H1 (cell line): Measurements from ENCODE around the gene MOB3B.

Source experiments
- CHD2 ChIP-seq: IDR thresholded peaks from 2 replicates; pipeline ENCODE4 v1.6.1; 2012; ENCODE audit warnings: low read length, improper control_type of control experiment
- CTBP2 ChIP-seq: IDR thresholded peaks from 2 replicates; pipeline ENCODE4 v1.7.0; 2011; ENCODE audit warnings: borderline replicate concordance, mild to moderate bottlenecking, moderate library complexity, mixed read lengths, low read length; ENCODE audit not compliant: insufficient read depth, insufficient read length
- EGR1 ChIP-seq: IDR thresholded peaks from 2 replicates; pipeline ENCODE4 v1.6.1; 2011; ENCODE audit warnings: low read depth, low read length, borderline replicate concordance
- HDAC2 ChIP-seq, 2 experiments: fragments of 300-600 bp in 1 of 2; sonication (generic) in 1 of 2; IDR thresholded peaks; 2 replicates each; pipeline ENCODE4 v1.6.1; 2011 to 2012; ENCODE audit warnings: low read depth in 2 of 2, low read length in 2 of 2, mild to moderate bottlenecking in 2 of 2, moderate library complexity in 2 of 2, borderline replicate concordance in 1 of 2, inconsistent platforms in 1 of 2
- POLR2A ChIP-seq, 2 experiments: IDR thresholded peaks; 1 replicate in 1 of 2; 2 replicates in 1 of 2; pipeline ENCODE4 v1.6.1; 2011; ENCODE audit warnings: low read depth in 2 of 2, low read length in 2 of 2, mild to moderate bottlenecking in 2 of 2; ENCODE audit errors: control extremely low read depth in 1 of 2
- POLR2AphosphoS5 ChIP-seq: IDR thresholded peaks from 2 replicates; pipeline ENCODE4 v1.6.1; 2011; ENCODE audit warnings: low read depth, low read length
- RAD21 ChIP-seq, 2 experiments: IDR thresholded peaks in 1 of 2; conservative IDR thresholded peaks in 1 of 2; 2 replicates each; pipeline ENCODE4 v1.6.1; 2011; ENCODE audit warnings: low read depth in 2 of 2, low read length in 2 of 2, improper control_type of control experiment in 1 of 2, inconsistent platforms in 1 of 2, mild to moderate bottlenecking in 1 of 2, moderate library complexity in 1 of 2
- SP1 ChIP-seq: IDR thresholded peaks from 2 replicates; pipeline ENCODE4 v1.6.1; 2011; ENCODE audit warnings: low read depth, low read length
- SP4 ChIP-seq: IDR thresholded peaks from 2 replicates; pipeline ENCODE4 v1.6.1; 2012; ENCODE audit warnings: low read length, inconsistent platforms
- SUZ12 ChIP-seq: fragments of 200-600 bp; sonication (generic); IDR thresholded peaks from 2 replicates; pipeline ENCODE4 v1.6.1; 2012; ENCODE audit warnings: mild to moderate bottlenecking, inconsistent platforms, low read length, moderate library complexity, mixed read lengths
- ZNF274 ChIP-seq: IDR thresholded peaks from 2 replicates; pipeline ENCODE4 v1.7.0; 2012; ENCODE audit warnings: low read length, borderline replicate concordance; ENCODE audit errors: extremely low read depth
- TF ChIP-seq, protein P1 (sequence below), 3 experiments: IDR thresholded peaks; 1 replicate in 2 of 3; 2 replicates in 1 of 3; pipeline versions ENCODE4 v1.5.1 to v1.6.1; 2011; ENCODE audit warnings: low read length in 3 of 3, mild to moderate bottlenecking in 3 of 3, inconsistent platforms in 2 of 3, low read depth in 1 of 3, moderate library complexity in 1 of 3; ENCODE audit not compliant: insufficient read depth in 1 of 3; ENCODE audit errors: control extremely low read depth in 1 of 3

DNA sequence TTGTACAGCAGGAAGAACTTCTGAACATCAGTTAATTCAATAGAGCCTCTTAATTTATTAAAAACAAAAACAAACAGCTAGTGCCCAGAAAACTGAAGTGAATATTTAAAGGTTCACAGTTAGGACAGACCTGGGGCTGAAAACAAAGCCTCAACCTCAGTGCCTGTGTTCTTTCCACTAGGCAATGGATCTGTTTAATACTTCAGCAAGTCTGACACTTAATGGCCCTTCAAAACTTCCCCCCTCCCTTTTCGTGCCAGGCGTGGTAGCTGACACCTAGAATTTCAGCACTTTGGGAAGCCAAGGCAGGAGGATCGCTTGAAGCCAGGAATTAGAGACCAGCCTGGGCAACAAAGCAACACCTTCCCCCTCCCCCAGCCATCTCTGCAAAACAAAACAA is 60.1 kb downstream of the MOB3B start:
- TF ChIP-seq POLR2AphosphoS5 = no peak
- TF ChIP-seq, protein P1, sequence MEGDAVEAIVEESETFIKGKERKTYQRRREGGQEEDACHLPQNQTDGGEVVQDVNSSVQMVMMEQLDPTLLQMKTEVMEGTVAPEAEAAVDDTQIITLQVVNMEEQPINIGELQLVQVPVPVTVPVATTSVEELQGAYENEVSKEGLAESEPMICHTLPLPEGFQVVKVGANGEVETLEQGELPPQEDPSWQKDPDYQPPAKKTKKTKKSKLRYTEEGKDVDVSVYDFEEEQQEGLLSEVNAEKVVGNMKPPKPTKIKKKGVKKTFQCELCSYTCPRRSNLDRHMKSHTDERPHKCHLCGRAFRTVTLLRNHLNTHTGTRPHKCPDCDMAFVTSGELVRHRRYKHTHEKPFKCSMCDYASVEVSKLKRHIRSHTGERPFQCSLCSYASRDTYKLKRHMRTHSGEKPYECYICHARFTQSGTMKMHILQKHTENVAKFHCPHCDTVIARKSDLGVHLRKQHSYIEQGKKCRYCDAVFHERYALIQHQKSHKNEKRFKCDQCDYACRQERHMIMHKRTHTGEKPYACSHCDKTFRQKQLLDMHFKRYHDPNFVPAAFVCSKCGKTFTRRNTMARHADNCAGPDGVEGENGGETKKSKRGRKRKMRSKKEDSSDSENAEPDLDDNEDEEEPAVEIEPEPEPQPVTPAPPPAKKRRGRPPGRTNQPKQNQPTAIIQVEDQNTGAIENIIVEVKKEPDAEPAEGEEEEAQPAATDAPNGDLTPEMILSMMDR (IDR thresholded peaks at IDR 0.05; ENCODE audit: control extremely low read depth in 1 of 3, insufficient read depth in 1 of 3, low read depth in 1 of 3, low read length in 3 of 3) = no peak
- no peak for TF ChIP-seq SP4
- TF ChIP-seq RAD21 (IDR thresholded peaks at IDR 0.05 in 1 of 2, conservative IDR thresholded peaks at IDR 0.05 in 1 of 2; ENCODE audit: low read depth in 2 of 2, low read length in 2 of 2) = no peak
- TF ChIP-seq SUZ12 = no peak
- no peak for TF ChIP-seq SP1
- TF ChIP-seq CTBP2 = no peak
- TF ChIP-seq EGR1 = no peak
- TF ChIP-seq POLR2A (IDR thresholded peaks at IDR 0.05; ENCODE audit: control extremely low read depth in 1 of 2, low read depth in 2 of 2, low read length in 2 of 2) = no peak
- TF ChIP-seq CHD2 = no peak
- no peak for TF ChIP-seq HDAC2 (IDR thresholded peaks at IDR 0.05; ENCODE audit: borderline replicate concordance in 1 of 2, low read depth in 2 of 2, low read length in 2 of 2)
- no peak for TF ChIP-seq ZNF274
